CD4-positive, alpha-beta T cell treated with Interleukin-15 for 4 hours (primary cell): ENCODE measurements around the gene TNIK.

Experiments
- DNase-seq: peaks from one replicate; pipeline ENCODE4 v3.0.0-alpha.2; 2020; ENCODE audit warnings: low spot score

The TNIK gene

DNA sequence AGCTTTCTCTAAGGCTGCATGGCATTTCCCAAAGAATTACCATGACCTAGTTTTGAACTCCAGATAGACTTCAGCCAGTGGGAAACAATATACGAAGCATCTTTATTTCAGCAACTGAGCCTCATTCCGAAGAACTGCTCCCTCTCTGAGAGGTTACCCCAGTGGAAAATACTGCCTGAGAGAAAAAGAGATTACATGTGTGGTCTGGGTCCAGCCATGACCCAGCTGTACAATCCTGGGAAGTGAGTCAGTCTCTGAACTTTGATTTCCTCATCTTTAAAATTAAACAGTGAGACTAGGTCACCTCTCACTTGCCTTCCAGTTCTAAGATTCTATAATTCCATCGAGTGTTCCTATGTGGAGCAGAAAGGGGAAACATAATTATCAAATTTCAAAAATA lies 42.4 kb downstream of the TNIK start:
- no peak for DNase-seq

DNA sequence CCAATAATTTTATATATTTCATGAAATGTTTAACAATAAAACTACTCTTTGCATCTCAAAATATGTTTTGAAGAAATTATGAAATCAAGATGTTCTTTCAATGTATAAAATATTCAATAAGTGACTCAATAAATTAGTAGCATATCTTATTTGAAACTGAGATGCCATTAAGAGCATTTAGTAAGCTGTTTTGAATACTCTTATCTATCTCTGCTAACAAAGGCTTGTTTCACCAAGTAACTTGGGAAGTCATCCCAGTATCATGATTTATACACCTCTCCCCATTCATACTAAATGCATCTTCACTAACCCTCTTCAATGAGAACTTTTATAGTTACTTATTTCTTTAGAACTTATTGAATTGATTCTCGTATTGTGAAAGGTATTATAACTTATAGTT lies 43.1 kb downstream of the TNIK start:
- DNase-seq = no peak

DNA sequence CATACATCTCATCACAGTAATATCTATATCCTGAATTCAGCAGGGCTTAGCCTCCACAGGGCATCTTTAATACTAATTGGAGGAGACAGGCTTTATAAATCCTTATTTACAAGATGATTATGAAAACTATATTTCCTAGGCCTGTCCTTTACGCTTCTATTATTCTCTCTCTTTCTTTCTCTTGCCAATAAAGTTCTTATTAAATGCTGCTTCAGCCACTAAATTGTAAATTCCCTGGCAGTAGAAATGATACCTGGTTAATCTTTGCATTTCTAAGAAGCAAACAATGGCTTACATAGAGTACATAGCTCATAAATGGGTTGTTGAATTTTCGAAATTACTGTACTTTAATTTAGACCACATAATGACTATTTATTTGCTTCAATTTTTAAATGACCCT lies 43.5 kb downstream of the TNIK start:
- DNase-seq = no peak

DNA sequence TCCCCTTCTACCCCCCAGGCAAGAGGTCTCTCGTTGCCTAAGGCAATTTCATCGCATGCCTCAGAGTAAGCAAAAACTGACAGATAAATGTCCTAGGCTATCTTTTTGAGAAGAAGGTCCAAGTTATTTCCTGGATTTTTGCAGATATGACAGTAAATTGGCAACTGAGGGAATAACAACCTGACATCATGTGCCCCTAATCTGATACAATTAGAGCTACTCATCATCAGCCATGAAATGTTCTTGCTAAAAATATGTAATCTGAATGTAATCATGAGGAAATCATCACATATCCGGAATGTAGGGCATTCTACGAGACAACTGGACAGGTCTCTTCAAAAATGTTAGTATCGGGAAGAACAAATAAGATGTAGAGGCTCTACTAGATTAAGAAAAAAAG lies 44.1 kb downstream of the TNIK start:
- no peak for DNase-seq

DNA sequence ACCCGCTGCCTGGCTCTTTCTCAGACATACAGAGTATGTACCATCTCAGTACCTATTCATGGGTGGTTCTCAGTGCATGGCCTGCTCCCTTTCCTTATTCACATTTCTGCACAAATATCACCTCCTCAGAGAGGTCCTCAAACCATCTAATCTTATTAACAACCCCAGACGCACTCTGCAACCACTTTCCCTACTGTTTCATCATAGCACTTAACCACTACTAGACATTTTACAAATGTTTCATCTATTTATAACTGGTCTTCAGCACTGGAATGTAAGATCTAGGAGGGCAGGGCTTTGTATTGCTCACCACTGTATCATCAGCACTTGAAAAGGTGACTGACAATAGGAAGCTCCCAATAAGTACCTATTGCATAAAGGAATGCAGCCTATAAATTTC lies 45.1 kb downstream of the TNIK start:
- no peak for DNase-seq

DNA sequence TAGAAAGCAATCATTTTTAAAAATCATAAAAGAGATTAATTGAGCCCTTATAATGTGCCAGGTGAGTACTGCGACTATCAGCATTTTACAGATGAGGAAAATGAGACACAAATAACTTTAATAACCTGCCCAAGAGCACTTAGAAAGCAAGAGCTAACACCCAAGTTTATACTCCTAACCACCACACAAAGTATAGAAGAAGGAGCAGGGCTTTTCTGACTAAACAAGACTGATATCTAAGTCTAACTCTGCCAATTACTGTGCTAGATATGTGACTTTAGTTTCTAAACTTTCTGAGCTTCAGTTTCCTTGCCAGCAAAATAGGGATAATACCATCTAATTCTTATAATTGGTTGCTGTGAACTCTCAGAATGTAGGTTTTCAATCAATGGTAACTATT lies 47.7 kb downstream of the TNIK start:
- DNase-seq = no peak

DNA sequence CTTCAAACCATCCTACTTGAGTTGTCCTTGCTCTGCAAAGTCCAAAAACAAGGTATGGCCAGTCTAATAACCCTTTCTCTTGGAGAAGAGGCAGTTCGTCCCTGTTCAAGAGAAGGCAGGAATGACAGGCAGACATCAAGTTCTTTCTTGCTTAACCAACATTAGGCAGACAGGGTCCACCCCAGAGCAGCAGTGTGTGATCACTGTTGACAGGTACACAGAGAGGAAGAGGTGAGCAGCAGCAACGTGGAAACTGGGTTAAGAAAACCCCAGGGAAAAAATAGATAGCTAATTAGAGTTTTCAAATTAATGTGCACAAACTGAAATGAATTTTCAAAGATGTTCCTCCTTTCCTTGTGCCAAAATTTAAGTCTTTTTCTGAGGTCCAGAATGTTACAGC lies 48.2 kb downstream of the TNIK start:
- no peak for DNase-seq

DNA sequence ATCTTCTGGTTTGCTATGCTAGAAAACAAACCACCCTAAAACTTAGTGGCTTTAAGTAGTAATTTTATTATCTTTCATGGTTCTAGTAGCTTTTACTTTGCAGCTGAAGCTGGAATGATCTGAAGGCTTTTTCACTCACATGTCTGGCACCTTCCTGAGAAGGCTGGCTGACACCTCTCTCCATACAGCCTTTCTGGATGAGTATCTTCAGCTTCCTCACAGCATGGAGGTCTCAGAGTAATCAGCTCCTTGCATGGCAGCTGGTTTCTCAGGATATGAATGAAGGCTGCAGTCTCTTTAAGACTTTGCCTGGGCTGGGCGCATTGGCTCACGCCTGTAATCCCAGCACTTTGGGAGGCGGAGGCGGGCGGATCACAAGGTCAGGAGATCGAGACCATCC lies 50.0 kb downstream of the TNIK start:
- no peak for DNase-seq

DNA sequence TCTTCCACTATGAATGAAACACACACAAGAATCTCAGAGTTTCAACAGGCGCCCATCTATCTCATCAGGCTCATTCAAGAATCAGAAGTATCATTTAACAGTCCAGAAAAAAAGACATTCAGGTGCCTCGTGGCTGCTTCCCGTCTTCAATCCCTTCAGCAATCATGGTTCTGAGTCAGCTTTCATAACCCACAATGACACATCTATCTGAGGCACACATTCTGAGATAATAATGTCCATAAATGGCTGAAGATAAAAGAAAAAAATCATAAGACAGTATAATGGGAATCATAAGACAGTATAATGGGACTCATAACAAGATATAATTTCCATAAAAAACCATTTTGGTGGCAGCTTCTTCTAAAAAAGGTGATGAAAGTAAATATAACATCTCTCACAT lies 52.4 kb downstream of the TNIK start:
- no peak for DNase-seq

DNA sequence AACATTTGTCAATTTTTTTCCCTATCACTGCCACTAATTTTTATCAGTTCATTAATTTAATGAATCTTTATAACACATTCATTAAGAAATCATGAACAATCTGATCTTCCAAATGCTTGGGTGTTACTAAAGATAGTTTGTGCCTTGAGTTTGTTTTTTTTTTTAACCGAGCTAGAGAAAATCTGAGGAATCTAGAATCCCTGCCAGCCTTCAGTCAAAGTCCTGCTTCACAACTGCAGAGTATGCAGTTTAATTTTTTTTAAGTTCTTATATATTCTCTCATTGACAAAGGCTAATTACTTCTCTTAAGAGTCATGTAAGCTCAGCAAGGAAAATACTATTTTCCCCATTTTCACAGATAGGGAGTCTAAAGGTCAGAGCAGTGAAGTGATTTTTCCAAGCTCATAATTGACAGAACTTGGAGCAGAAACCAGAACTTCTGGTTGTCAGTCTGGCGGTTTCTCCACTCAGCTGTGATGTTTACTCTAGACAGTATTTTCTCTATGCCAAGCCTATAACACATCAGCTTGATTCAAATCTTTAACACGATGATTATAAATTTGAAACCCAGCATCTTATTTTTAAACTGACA lies 55.7 kb downstream of the TNIK start:
- DNase-seq = no peak

DNA sequence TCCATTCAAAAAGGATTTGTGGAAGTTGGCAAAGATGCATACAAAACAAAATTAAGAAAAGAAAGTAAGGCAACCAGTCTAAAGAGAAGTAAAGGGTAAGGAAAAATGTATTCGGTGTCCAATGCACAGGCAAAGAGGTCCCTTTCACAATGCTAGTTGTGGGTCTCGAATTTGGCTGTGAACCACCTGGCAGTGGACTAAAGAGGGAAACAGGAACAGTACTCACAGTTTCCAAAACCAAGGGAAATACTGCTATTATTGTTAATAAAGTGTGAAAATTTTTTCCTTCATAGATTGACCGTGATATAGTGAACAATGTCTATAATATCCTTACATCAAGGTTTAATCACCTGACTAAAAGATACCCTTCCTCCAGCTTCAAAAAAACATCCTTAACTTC lies 57.9 kb downstream of the TNIK start:
- DNase-seq = no peak

DNA sequence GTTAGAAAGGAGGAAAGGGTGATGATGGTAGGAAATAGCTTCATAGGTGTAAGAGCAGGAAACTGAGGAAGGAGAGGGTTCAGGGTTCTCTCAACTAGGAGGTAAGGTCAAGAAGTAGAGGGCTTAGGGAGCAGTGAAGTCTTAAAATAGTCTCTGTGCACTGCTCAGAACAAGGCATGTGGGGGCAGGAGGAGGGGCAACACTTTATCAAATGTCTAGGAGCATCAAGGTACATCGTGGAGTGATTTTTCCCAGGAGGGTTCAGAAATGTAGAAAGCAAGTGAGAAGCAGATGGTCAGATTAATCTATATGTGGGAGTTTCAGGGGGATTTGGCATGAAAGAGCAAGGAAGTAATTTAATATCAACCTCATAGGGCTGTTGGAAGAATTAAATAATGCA lies 58.8 kb downstream of the TNIK start:
- DNase-seq = no peak

DNA sequence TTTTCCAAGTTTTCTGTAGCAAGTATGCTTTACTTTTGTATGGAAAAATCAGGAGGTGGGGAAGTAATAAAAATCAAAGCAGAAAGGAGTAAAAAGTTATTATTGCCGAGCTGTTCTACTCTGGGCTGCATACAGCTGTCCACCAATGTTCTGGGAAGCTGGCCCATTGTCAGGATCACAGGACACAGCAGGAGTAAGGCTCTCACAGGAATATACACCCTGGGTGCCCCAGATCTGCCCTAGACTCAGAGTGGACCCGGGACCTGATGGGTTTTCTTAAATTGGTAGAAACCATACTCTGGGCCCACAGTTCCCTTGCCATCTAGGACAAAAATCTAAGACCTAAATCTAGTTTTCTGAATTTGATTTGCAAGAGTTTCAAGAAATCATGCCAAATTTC lies 60.4 kb downstream of the TNIK start:
- no peak for DNase-seq

DNA sequence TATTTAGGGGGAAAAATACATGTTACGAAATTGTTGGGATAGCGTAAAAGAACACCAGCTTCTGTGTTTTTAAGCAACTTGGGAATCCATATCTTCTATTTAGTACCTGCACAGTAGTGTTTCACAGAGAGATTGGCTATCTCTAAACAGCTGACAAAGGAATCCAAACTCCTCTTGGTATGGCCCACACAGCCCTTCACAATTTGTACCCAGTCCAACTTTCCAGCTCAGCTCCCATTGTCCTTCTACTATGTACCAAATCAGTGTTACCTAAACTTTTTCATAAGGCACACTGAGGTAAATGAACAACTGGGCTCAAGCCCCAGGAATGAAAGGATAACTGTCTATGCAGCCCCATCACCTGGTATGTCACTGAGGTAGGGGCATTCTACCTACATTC lies 61.9 kb downstream of the TNIK start:
- DNase-seq = no peak

DNA sequence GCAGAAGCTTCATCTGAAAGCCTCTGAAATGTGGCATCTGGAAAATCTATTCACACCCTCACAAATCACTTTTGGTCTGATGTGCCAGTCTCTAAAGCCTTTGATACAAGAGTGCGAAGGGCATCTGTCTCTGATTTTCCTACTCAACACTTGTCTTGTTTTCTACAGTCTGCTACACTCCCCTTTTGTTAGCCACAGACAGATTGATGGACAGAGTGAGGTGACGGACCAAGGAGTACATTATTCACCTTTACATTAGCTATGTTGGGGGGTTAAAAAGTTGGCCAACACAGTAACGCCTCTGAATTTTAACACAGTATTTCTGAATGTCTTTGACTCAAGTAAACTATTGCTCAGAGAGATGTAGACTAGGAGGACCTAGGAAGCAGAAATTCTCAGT lies 63.1 kb downstream of the TNIK start:
- no peak for DNase-seq

DNA sequence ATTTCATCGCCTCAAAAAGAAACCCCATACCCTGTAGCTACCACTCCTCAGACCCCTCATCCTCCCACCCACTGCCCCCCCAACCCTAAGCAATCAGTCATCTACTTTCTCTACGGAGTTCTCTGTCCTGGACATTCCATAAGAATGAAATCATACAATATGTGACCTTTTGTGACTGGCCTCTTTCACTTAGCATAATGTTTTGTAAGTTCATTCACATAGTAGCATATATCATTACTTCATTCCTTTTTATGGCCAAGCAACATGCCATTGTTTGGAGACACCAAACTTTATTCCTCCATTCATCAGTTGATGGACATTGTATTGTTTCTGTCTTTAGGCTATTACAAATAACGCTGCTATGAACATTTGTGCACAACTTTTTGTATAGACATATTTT lies 64.2 kb downstream of the TNIK start:
- DNase-seq = no peak

DNA sequence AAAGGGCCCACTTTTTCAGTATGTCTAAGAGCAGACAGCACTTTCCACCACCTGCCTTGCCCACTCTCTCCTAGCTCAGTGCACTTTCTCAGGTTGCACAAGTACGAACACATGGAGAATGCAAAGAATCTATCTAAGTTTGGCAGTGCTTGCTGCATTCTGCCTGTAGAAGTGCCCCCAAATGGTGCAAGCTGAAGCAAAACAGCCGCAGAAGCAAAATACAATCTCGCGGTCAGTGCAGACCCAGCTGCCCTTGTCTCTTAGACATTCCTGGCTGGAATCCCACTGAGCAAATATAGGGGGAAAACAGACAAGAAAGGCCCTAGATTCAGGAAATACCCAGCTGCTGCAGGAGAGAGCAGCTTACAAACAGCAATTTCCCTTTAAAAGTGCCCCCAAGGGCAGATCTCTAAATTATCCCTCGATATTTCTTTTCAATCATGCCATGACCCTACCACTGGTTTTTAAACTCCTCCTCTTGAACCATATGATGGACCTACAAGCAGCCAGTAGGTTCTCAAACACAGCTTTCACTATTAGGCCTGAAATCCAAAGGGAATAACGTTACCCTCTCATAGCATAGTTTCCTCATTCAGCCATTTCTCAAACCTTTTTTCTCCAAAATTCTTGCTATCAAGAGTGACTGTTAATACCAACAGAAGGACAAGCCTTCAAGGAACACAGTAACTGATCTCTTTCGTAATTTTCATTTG lies 67.0 kb downstream of the TNIK start:
- no peak for DNase-seq

DNA sequence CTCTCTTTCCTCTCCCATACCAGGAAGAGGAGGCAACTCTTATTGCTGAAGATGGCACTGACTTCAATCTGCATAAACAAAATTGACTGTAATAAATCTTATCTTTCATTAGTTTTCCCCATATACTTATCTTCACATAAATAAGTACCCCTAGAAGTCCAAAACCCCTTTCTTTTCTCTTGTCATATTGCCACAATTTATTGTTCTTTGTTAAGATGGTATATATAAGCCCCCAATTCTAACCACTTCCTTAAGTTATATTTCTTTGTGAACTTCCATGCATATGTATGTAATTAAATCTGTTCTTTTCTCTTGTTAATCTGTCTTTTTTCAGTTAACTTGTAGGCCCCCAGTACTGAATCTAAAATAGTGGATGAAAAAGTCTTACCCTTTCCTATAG lies 68.8 kb downstream of the TNIK start:
- no peak for DNase-seq

DNA sequence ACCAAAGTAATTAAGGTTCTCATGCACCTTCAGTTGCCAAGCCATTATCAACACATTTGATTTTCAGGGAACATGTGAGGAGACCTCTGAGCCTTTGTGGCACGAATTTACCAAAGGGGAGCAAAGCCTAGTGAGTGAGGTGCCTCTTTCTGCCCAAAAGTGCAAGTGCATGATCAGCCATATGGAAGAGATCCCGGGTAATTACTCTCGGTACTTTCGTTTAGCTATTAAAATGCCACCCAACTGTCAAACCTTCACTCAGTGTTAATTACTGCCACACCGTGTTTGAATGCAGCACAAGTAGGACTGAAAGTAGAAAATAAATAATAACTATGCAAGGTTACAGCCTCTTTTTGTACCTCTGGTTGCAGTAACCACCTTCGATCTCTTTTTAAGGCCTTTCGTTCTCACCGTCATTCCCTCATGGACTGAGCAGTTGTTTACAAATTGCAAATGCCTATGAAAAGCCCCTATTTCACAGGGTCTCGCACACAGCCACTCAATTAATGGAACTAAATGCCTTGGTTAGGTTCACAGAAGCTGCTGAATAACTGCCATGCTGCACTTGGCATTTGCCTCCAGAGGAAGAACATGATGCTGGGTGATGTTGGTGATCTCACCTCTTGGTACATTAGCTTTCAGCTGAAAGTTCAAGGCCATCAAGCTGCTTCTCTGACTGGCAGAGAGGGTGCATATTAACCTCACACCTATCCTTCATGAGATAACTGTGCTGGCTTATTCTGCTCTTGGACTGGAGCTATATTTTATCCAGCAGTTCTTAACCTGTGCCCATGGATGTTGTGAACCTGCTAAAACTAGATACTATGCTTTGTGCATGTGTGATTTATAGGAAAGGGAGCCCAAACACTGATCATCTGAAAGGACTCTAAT lies 69.9 kb downstream of the TNIK start:
- DNase-seq = no peak

DNA sequence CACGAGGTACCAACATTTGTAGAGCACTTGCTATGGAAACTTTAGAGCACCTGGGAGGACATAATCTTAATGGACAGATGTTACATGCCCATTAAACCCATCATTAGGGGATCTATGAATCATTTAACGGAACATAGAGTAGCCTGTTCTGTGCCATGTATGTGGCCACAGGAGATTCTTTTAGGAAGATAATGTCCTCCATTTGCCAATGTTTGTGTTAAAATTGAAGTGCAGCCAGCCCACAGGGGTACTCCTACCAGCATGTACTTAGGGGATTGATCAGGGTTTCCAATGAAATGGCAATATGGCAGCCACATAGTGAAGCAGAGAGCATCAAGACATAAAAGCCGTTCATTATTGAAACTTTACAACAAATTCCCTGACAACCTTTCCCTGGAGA lies 70.7 kb downstream of the TNIK start:
- DNase-seq = no peak

DNA sequence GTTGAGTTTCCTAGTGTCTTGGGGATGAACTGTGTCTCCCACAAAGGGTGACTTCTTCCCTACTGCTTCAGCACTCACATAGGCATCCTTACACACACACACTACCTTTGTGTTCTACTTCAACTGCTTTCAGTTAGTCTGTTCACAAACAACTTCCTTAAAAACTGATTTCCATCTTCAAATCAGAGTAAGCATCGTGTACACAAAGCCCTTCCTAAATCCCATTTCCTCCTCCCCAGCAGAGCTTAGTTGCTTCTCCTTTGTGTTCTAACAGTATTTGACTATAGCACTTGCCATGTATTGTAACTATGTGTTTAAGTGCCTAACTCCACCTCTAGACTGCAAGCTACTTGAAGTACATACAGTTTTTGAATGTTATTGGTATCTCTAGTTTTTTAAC lies 71.7 kb downstream of the TNIK start:
- no peak for DNase-seq

DNA sequence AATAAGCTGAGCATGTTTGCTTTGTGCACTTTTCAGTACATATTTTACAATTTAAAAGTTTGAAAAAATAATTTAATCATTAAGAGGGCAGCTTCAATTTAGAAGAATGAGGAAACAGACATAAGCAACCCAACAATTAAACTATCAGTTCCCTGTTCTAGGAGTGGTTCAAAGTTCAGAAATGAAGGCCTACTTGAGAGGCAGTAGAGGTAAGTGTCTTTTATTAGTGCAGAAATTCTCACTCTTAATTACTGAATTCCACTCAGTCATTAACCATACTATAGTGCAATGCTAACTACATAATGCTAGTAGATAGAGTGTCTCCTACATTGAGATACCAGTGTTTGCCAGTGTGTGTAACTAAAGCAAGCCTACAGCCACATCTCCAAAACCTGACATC lies 73.1 kb downstream of the TNIK start:
- DNase-seq = no peak

DNA sequence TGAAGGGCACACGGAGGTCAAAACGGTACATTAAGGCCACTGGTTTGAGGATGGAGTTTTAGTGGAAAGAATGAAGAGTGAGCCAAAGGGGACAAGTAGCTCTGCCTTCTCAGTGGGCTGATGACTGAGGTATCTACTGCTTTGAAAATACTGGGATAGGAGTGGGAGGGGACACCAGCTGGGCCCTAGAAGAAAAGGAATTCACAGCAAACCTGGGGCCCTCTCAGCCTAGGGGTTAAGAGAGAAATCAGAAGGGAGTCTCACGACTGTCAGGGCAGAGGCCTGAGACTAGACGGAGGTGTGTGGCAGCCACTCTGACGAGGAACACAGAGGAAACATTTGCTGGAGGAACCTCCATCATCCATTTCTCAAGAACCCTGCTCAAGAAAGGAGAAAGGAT lies 75.1 kb downstream of the TNIK start:
- DNase-seq = no peak
